Right lobe of liver (tissue), 4 donors: Measurements from ENCODE around the gene ZNF420.

ENCODE experiments used
- CTCF ChIP-seq, 4 donors: fragments of 200-600 bp in 3 of 4; fragments of 450-650 bp in 1 of 4; IDR thresholded peaks; one replicate each; pipeline versions ENCODE4 v1.5.1 to v1.8.0; 2016 to 2022; ENCODE audit warnings: antibody characterized with exemption in 4 of 4, mild to moderate bottlenecking in 2 of 4
- POLR2A ChIP-seq: fragments of 450-650 bp; IDR thresholded peaks from one replicate; pipeline ENCODE4 v1.6.1; 2017; ENCODE audit warnings: antibody characterized with exemption, mild to moderate bottlenecking
- donor health status: DM: no; HTN: no; CAD: no.
- donor health status: DM: no; HTN: no; CAD: no.
- donor health status: DM: no; HTN: yes; CAD: no.

DNA sequence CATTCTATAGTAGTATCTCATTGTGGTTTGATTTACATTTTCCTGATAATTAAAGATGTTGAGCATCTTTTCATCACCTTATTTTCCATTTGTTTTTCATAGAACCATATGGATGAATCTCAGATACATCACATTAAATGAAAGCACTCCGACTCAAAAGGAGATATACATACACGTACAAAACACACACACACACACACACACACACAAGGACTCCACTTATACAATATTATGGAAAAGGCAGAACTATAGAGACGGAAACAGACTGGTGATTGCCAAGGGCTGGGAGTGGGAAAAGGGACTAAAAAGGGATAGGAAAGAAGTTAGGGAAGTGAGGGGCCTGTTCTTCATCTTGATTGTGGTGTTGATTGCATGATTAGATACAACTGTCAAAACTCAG, 70.0 kb downstream of the ZNF420 start:
- TF ChIP-seq POLR2A (no peak), CTCF (IDR thresholded peaks at IDR 0.05) (no peak)
